CD4-positive, alpha-beta T cell treated with Interleukin-17A for 1 hour (primary cell): ENCODE results near the gene DENND4B.
A peak's percentile ranks its signal among the peaks of the same experiment; 100 is the strongest.

ENCODE experiments used
- DNase-seq: peaks from one replicate; pipeline ENCODE4 v3.0.0-alpha.2; 2020

Gene DENND4B

DNA sequence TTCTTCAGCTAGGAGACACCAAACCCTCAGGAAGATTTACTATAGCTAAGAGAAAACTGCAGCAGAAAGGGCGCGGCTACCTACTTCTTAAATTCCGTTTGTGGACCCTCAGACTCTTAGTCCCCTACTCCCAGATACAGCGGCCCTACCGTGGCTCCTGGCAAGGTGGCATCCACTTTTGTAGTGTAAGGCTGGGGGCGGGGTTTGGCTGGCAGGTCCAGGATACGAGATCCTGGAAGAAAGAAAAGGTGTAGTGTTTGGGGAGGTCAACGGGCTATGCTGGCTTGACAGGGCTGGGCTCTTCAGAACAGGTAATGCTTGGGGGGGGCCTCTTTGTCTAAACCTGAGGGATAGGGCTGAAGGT lies 21.5 kb upstream of the DENND4B start:
- no peak for DNase-seq

- peak; percentile 93 for DNase-seq
Observed at GRCh38 chr1:153967107-153967999, 20.8 kb upstream of the DENND4B start, which contains the start of gene CREB3L4. Gene CREB3L4, plus strand, starts transcription at chr1:153967902. Its CDS starts 624 bp downstream, at chr1:153968526.

DNA sequence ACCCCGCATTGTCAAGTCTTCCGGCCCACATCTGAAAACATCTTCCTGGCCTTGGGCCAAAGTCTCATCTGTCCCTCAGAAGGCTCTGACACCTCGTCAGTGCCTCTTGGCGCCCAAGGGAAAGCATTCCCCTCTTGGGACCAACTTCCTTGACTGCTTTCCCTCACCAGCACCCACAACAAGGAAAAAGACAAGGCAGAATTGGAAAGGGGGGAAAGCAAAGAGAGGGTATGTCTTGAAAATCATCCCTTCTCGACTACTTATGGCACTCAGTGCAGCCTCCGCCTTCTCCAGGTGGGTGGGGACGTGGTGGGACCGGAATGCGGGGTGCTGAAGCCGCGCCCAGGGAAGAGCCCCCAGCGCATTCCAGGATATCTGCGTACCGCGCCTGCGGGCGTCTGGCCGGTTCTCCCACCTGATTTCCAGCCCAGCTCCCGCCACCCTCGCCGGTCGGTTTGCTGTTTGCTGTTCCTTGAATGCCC lies 17.4 kb upstream of the DENND4B start:
- DNase-seq: no peak

DNA sequence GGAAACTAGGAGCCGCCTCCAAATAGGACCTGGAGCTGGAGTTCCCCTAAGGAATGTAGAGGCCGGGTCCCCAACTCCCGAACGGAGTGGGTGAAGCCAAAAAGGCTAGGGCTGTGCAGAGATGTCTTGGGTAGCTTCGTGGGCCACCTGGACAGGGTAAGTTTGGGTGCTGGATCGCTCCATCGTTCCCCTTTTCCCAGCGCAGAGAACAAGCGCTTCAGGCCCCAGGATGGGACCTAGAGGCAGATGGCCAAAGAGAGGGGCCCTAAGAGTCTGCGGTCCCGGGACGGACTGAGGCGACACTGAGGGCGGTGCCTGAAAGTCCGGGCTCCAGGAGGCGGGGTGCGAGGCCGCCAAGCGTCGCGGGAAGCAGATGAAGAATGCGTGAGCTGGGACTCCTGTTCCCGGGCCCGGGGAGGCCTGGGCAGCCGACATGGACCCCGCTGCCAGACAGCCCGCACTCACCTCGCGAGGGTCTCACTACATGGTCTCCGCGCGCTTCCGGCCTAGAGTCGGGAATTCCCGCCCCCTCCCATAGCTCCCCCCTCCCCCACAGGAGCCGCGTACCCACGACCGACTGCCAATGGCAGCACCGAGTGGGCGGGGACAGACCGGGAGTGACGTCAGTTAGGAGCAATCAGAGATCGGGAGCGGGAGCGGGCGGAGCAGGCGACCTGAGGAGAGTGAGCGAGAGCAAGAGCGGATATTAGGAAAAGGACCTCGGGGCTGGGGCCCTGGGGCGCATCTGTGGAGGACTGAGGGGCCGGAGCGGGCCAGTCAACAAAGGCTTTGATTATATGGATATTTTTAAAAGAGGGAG lies 16.7 kb upstream of the DENND4B start, which contains the start of gene SLC39A1:
Gene SLC39A1, minus strand, starts transcription at position 508 of the 820 bp plus-strand sequence. CDS start 822 bp downstream, outside the sequence.
- peak; percentile 95 for DNase-seq

- no peak for DNase-seq
Observed at GRCh38 chr1:153962088-153963029, 15.8 kb upstream of the DENND4B start.

DNA sequence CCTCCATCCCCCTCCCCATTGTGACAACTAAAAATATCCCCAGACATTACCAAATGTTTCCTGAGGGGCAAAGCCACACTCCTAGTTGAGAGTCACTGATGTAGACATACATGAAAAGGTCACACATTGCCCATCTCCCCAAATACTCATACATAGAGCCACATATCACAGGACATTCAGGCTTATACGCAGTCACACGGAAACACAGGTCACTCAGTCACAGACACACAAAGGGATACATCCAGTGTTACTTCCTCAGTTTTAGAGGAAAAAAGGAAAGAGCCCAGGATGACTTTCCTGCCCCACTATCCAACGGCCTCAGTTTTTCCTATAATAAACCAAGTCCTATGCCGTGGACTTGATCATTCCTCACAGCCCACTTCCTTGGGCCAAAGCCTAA lies 14.9 kb upstream of the DENND4B start:
- DNase-seq: no peak

DNA sequence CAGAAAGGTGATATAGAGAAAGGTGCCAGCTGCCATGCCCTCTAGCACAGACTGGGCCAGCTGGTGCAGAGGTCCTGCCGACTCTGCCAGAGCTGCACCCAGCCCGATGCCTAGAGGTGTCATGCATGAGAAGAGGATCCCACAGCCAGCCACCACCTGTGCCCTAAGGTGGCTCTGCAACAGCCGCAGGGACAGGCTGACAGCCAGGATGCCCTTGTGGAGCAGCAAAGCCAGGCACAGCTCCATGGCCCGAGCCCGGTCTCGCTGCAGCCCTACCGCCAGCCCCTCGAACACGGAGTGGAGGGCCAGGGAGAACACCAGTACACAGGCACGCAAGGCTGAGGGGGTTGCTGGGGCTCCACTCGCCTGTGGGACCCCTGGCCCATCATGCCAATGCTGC lies 13.7 kb upstream of the DENND4B start:
- no peak for DNase-seq

GRCh38 chr1:153959454-153959853 lies 12.9 kb upstream of the DENND4B start:
- no peak for DNase-seq

GRCh38 chr1:153958961-153959260 lies 12.4 kb upstream of the DENND4B start:
- no peak for DNase-seq

GRCh38 chr1:153958111-153958960 lies 11.8 kb upstream of the DENND4B start, which contains the start of gene CRTC2:
Gene CRTC2, minus strand, starts transcription at chr1:153958612. Its CDS starts 115 bp downstream, at chr1:153958497.
- peak; percentile 98 for DNase-seq

DNA sequence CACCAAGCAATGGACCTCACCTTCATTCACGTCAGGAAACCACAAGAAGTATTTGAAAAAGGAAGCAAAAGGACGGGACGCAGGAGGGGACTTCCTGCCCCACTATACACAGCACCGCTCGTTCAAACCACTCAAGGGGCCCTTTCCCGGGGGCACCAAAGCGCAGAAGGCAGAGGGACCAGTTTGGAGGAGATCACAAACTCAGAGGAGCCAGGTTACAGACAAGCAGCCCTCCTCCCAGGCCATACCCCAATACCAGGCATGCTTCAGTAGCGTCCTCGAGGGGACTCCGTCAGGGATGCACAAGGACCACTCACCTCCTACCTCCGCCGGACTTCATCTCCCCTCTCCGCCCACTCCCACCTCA lies 11.2 kb upstream of the DENND4B start:
- DNase-seq: peak; percentile 69

- DNase-seq: no peak
Observed at GRCh38 chr1:153956997-153957715, 10.6 kb upstream of the DENND4B start.

GRCh38 chr1:153954826-153955225 lies 8.3 kb upstream of the DENND4B start:
- no peak for DNase-seq

- DNase-seq: no peak
Observed at GRCh38 chr1:153953859-153954365, 7.4 kb upstream of the DENND4B start.

- no peak for DNase-seq
Observed at GRCh38 chr1:153951801-153952200, 5.3 kb upstream of the DENND4B start.

DNA sequence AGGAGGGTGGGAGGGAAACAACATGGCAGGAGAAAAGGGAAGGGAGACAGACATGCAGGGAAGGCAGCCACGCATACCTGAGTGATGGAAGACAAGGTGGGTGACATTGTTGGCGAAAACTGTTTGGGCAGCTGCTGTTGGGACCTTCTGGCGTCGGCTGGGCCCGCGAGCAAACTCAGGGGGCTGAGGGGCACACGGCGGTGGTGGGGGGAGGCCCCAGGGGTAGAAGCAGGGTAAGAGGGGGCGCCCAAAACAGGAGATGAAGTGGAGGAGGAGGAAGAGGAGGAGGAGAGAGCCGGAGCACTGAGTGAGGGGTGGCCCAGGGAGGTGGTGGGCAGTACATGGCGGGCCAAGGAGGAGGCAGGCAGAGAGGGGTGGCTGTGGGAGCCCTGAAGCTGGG lies 4.7 kb upstream of the DENND4B start:
- no peak for DNase-seq

GRCh38 chr1:153945795-153946621 lies 510 bp downstream of the DENND4B start:
- DNase-seq: peak; percentile 85

DNA sequence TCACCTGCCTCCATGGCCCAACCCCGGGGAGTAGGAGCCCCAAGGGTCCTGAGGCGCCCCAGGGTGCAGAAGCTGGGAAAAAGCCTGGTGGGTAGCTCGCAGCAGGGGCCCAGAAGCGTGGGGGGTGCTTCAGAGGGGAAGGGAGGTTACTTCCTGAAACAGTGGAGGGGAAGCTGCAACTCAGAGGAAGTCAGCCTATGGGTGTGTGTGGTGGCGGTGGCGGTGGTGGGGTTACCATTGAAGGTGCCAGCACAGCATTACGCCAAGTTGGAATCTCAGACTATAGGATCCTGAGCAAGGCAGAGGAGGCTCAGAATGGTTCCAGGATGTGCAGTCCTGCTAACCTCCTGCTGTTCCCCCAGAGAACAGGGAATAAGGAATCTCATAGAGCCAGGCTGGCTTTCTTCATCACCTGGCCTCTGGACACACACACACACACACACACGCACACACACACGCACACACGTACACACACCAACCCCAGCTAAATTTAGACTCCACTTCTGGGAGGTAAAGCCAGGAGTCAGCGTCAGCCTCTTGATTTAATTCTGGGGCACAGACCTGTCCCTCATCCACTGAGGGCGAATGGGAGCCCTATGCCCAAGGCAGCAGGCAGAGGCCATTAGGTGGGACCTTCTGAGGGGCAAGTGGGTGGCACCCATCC lies 1.3 kb downstream of the DENND4B start:
- DNase-seq: peak; percentile 88

- DNase-seq: no peak
Observed at GRCh38 chr1:153944827-153945117, 1.7 kb downstream of the DENND4B start.
